HT1080 (cell line): ENCODE data around the gene SCN5A. TPM values are rescaled to one million over a fixed set of nuclear protein-coding genes. Genes with fewer than 3 reads are reported as not detected.

Experiments used
- DNase-seq: peaks from one replicate; pipeline ENCODE4 v3.0.0-alpha.2; 2015; ENCODE audit warnings: low read depth
- total RNA-seq: library from RNA; depleted of rRNA; stranded (reverse); fragments of >200 nt; shearing (Covaris generic); gene quantifications from 2 replicates; pipeline ENCODE4 v1.2.3, GENCODE V29; 2014

Gene SCN5A
- total RNA-seq, 1 experiment from 2014 or later = 5.9 TPM

- DNase-seq = no peak
Observed at GRCh38 chr3:38602576-38603250, 46.8 kb downstream of the SCN5A start.

DNA sequence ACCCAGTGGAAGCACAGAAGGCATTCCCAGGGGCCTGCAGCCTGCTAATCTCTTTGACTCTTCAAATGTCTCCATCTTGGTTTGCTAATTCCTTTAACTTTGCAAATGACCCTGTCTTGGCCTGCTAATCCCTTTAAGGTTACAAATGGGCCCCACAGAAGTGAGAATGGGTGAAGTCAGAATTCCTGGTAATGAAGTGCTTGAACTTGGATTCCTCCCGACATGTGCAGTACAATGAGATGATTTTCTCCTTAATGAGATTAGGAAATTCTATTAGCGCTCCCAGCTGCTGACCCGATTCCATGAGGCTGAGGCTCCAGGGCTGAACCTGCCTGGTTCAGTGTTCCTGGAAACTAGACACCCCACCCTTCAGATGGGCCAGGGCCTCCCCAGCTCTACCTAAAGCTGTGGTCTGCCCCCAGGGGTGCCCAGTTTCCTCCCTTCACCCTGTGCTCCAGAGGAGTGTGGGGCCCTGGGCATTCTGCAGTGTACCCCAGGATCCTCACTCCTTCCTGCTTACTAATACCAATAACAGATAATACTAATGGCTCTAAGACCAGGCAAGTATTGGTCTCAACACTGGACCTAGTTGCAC is 47.4 kb downstream of the SCN5A start:
- DNase-seq = no peak

GRCh38 chr3:38600551-38600950 is 48.9 kb downstream of the SCN5A start:
- no peak for DNase-seq

GRCh38 chr3:38599886-38600285 is 49.6 kb downstream of the SCN5A start:
- DNase-seq = no peak

GRCh38 chr3:38598791-38599190 is 50.7 kb downstream of the SCN5A start:
- no peak for DNase-seq

DNA sequence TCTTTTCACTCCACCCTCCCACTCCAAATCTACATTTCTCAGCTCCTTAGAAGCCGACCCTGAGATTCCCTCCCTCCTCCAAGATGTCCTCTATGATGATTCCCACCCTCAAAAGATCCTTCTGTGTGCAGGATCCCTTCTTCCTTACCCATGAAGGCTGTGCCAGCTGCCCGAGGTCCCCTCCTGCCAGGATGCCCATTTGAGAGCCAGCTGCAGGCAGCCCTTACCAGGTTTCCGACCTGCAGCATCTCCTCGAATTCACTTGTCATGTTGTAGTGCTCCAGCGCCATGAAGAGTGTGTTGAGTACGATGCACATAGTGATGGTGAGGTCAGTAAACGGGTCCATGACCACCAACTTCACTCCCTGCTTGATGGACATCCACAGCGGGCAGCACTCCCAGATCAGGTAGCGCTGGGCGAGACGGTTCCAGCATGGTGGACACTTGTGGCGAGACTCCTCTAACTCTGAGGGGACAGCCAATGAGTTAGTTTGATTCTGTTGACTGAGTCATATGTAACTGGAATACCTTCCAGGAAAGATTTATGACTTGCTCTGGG is 51.9 kb downstream of the SCN5A start:
- no peak for DNase-seq

- DNase-seq = no peak
Observed at GRCh38 chr3:38595393-38595792, 54.1 kb downstream of the SCN5A start.

DNA sequence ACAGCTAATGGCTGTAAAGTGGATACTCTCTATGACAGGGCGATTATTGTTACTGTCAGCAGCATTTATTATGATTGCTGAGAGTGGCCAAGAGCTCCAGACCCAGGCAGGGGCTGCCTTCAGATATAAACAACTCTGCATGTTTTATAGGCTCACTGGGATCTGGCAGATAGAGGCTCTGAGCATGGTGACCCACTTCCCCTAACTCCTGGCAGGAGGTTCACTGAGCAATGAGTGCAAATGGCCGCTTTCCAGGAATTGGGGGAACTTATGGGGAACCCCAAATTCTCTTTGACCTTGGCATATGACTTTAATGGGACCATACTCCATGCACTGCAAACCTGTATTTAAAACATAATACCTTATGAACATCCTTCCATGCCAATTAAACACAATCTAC is 59.0 kb downstream of the SCN5A start:
- no peak for DNase-seq

DNA sequence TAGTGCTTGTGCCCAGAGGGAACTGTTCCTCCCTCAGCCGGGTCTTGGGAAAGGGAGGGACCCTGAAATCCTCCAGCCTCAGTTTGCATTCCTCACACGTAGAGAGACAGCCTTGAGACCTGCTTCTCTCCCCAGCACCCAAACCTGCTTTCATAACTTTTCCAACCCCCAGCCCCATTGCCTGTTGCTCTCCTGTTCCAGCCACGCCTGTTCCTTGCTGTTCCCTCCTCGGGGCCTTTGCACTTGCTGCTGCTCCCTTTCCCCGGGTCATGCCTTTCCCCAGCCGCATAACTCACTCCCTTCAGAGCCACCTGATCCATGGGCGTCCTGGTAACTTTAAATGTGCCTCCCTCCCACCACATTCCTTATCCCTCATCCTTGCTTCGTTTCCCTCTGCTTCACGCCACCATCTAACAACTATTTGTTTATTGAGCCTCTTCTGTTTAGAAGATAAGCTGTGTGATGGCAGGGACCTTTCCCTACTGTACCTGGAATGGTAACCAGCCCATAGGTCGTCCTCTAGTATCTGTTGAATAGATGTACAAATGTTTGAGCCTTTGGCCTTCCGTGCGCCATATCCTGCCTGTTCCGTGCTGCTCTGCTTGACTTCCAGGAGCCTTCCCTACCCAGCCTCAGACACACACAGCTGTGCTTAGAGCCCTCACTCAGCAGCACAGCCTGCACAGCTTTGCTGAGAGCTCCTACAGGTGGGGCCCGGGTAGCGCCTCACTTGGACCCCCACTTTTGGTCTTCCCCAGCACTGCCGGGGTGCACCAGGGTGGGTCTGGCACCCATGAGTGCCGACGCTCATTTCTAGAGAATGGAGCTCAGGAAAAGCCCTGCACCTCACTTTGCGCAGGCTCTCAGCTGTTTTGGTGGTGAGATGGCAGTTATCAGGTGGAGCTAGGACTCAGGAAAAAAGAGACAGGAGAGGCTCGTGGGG is 60.2 kb downstream of the SCN5A start:
- DNase-seq = no peak

- no peak for DNase-seq
Observed at GRCh38 chr3:38588371-38588971, 61.0 kb downstream of the SCN5A start.

- no peak for DNase-seq
Observed at GRCh38 chr3:38587548-38588131, 61.8 kb downstream of the SCN5A start.

GRCh38 chr3:38586546-38587520 is 62.7 kb downstream of the SCN5A start:
- no peak for DNase-seq

GRCh38 chr3:38585791-38586420 is 63.6 kb downstream of the SCN5A start:
- no peak for DNase-seq

DNA sequence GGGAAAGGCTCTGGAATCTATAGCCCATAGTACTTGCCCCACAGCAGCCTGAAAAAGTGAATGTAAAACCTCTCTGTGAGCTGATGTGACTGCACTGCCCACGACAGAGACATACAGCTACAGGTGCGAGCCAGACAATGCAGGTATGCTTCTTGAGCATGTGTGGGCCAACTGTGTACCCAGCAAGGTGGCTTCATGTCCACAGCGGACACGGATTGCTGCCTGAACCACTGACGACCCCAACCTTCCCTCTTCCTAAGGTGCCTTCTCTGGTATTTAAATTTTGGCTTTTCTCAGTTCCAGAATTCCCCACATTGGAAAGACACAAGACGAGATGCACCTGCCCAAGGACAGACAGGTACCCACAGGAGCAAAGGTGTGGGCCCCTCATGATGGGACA is 65.8 kb downstream of the SCN5A start:
- DNase-seq = no peak

DNA sequence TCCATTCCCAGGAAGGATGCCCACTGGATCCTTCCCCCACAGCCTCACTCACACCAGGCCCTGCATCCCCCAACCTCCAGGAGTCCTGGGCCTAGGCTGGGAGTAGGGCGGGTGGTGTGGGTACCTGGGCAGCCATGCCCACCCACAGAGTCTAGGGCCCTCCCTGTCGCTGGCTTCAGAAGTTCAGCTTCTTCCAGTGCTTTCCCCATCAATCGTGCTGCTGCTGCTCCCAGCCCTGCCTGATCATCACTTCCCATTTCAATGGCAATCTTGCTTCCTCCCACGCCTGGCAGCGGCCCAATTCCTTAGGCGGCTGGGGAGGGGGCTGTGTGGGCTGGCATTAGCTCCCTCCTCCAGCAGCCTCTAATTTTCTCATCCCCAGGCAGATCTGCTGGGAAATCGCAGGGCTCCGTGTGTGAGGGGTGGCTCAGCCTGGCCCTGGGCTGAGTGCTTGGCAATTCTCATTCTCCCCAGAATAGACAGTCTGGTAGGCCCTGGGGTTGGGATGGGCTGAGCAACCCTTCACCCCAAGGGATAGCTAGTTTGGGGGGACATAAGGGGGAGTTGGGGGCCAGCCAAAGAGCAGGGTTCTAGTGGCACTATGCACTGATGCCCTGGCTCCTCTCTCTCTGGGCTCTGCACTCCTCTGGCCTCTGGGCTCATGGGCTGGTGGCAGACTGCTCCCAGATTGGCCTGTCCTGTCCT is 66.4 kb downstream of the SCN5A start:
- DNase-seq = no peak

- DNase-seq = no peak
Observed at GRCh38 chr3:38582316-38582715, 67.2 kb downstream of the SCN5A start.

- DNase-seq = no peak
Observed at GRCh38 chr3:38581774-38582173, 67.7 kb downstream of the SCN5A start.

GRCh38 chr3:38580450-38581382 is 68.8 kb downstream of the SCN5A start:
- no peak for DNase-seq
